H9 (cell line): ENCODE results near the gene C6orf136. TPM values are rescaled to one million over a fixed set of nuclear protein-coding genes. Genes with fewer than 3 reads are reported as not detected.
A peak's percentile ranks its signal among the peaks of the same experiment; 100 is the strongest.

Source experiments
- DNase-seq: peaks from one replicate; pipeline ENCODE4 v3.0.0-alpha.2; 2017
- H2AFZ ChIP-seq: one replicate; pipeline ENCODE4 v1.6.1; 2013; ENCODE audit warnings: mild to moderate bottlenecking, low read length, control low read depth, moderate library complexity
- H2AK5ac ChIP-seq: 2 replicates; pipeline ENCODE4 v1.6.1; 2013; ENCODE audit warnings: low read length, control low read depth, mixed read lengths; ENCODE audit not compliant: insufficient read length
- H2BK120ac ChIP-seq: one replicate; pipeline ENCODE4 v1.6.1; 2013; ENCODE audit warnings: low read depth, mild to moderate bottlenecking, low read length, control low read depth, inconsistent platforms; ENCODE audit not compliant: poor library complexity, severe bottlenecking
- H2BK12ac ChIP-seq: 2 replicates; pipeline ENCODE4 v1.6.1; 2013; ENCODE audit warnings: low read length, control low read depth, mixed read lengths, low read depth; ENCODE audit not compliant: insufficient read length
- H2BK15ac ChIP-seq: 2 replicates; pipeline ENCODE4 v1.6.1; 2013; ENCODE audit warnings: low read depth, low read length, control low read depth
- H2BK20ac ChIP-seq: one replicate; pipeline ENCODE4 v1.6.1; 2013; ENCODE audit warnings: low read depth, mild to moderate bottlenecking, low read length, control low read depth, inconsistent platforms; ENCODE audit not compliant: poor library complexity, severe bottlenecking
- H2BK5ac ChIP-seq: 2 replicates; pipeline ENCODE4 v1.6.1; 2013; ENCODE audit warnings: low read length, control low read depth, mixed read lengths; ENCODE audit not compliant: insufficient read length
- H3K14ac ChIP-seq: 2 replicates; pipeline ENCODE4 v1.6.1; 2013; ENCODE audit warnings: low read length, control low read depth; ENCODE audit not compliant: insufficient read depth
- H3K18ac ChIP-seq: 2 replicates; pipeline ENCODE4 v1.6.1; 2013; ENCODE audit warnings: low read depth, mild to moderate bottlenecking, mixed read lengths, low read length, control low read depth; ENCODE audit not compliant: insufficient read length
- H3K23ac ChIP-seq: 2 replicates; pipeline ENCODE4 v1.6.1; 2013; ENCODE audit warnings: low read length, control low read depth, mixed read lengths, low read depth; ENCODE audit not compliant: insufficient read length
- H3K23me2 ChIP-seq: 2 replicates; pipeline ENCODE4 v1.6.1; 2013; ENCODE audit warnings: low read depth, mild to moderate bottlenecking, mixed read lengths, low read length, control low read depth; ENCODE audit not compliant: insufficient read length, poor library complexity, severe bottlenecking
- H3K27ac ChIP-seq: 2 replicates; pipeline ENCODE4 v1.5.1; 2013; ENCODE audit warnings: low read length, control low read depth, mixed read lengths, low read depth; ENCODE audit not compliant: insufficient read length
- H3K27me3 ChIP-seq: 2 replicates; pipeline ENCODE4 v1.6.1; 2013; ENCODE audit warnings: low read length, control low read depth, inconsistent platforms; ENCODE audit not compliant: insufficient read depth
- H3K4ac ChIP-seq: 2 replicates; pipeline ENCODE4 v1.6.1; 2013; ENCODE audit warnings: low read depth, mild to moderate bottlenecking, control low read depth, inconsistent platforms, low read length, moderate library complexity
- H3K4me1 ChIP-seq: 2 replicates; pipeline ENCODE4 v1.6.1; 2013; ENCODE audit warnings: low read length, control low read depth, inconsistent platforms; ENCODE audit not compliant: insufficient read depth
- H3K4me2 ChIP-seq: 2 replicates; pipeline ENCODE4 v1.6.1; 2013; ENCODE audit warnings: low read length, control low read depth, mixed read lengths; ENCODE audit not compliant: insufficient read length, insufficient read depth
- H3K56ac ChIP-seq: 2 replicates; pipeline ENCODE4 v1.6.1; 2013; ENCODE audit warnings: low read depth, mild to moderate bottlenecking, mixed read lengths, low read length, control low read depth; ENCODE audit not compliant: insufficient read length
- H3K79me1 ChIP-seq: 2 replicates; pipeline ENCODE4 v1.6.1; 2013; ENCODE audit warnings: low read depth, mild to moderate bottlenecking, moderate library complexity, low read length, control low read depth, inconsistent platforms; ENCODE audit not compliant: insufficient read depth, poor library complexity, severe bottlenecking
- H3K79me2 ChIP-seq: 2 replicates; pipeline ENCODE4 v1.6.1; 2013; ENCODE audit warnings: low read length, control low read depth, inconsistent platforms; ENCODE audit not compliant: insufficient read depth
- H3K9ac ChIP-seq: 2 replicates; pipeline ENCODE4 v1.6.1; 2013; ENCODE audit warnings: low read length, control low read depth, mixed read lengths; ENCODE audit not compliant: insufficient read length; ENCODE audit errors: extremely low read depth
- H3K9me3 ChIP-seq: one replicate; pipeline ENCODE4 v1.6.1; 2013; ENCODE audit warnings: low read depth, low read length, inconsistent platforms; ENCODE audit not compliant: control insufficient read depth
- H3T11ph ChIP-seq: one replicate; pipeline ENCODE4 v1.6.1; 2013; ENCODE audit warnings: mild to moderate bottlenecking, low read length, control low read depth, inconsistent platforms
- H4K20me1 ChIP-seq: one replicate; pipeline ENCODE4 v1.6.1; 2013; ENCODE audit not compliant: control insufficient read depth, insufficient read length, insufficient read depth
- H4K5ac ChIP-seq: 2 replicates; pipeline ENCODE4 v1.6.1; 2013; ENCODE audit warnings: low read depth, mild to moderate bottlenecking, mixed read lengths, low read length, control low read depth; ENCODE audit not compliant: insufficient read length
- H4K8ac ChIP-seq: replicated peaks from 2 replicates; pipeline ENCODE4 v1.6.1; 2013; ENCODE audit warnings: low read length, control low read depth, mixed read lengths, low read depth; ENCODE audit not compliant: insufficient read length
- H4K91ac ChIP-seq: 2 replicates; pipeline ENCODE4 v1.6.1; 2013; ENCODE audit warnings: low read depth, mild to moderate bottlenecking, moderate library complexity, mixed read lengths, low read length, control low read depth; ENCODE audit not compliant: insufficient read length
- H3K27ac Mint-ChIP-seq, 3 experiments: 2 replicates in 2 of 3; 3 replicates in 1 of 3; pipeline ENCODE4 v1.8.0; 2020 to 2021; ENCODE audit warnings: mixed read lengths in 3 of 3, mild to moderate bottlenecking in 1 of 3, moderate library complexity in 1 of 3
- H3K27me3 Mint-ChIP-seq: 2 replicates; pipeline ENCODE4 v1.8.0; 2021; ENCODE audit warnings: low read depth, mild to moderate bottlenecking, moderate library complexity, mixed read lengths
- H3K36me3 Mint-ChIP-seq, 3 experiments: 2 replicates in 2 of 3; 3 replicates in 1 of 3; pipeline ENCODE4 v1.8.0; 2020 to 2021; ENCODE audit warnings: low read depth in 3 of 3, mixed read lengths in 3 of 3; ENCODE audit not compliant: insufficient read depth in 1 of 3
- H3K4me1 Mint-ChIP-seq, 2 experiments: 2 replicates each; pipeline ENCODE4 v1.8.0; 2020; ENCODE audit warnings: mixed read lengths in 2 of 2
- H3K4me3 Mint-ChIP-seq, 2 experiments: 2 replicates in 1 of 2; 3 replicates in 1 of 2; pipeline ENCODE4 v1.8.0; 2020 to 2021; ENCODE audit warnings: mild to moderate bottlenecking in 2 of 2, mixed read lengths in 2 of 2, moderate library complexity in 1 of 2
- H3K9me3 Mint-ChIP-seq, 2 experiments: 2 replicates in 1 of 2; 3 replicates in 1 of 2; pipeline ENCODE4 v1.8.0; 2020; ENCODE audit warnings: mild to moderate bottlenecking in 2 of 2, mixed read lengths in 2 of 2, moderate library complexity in 1 of 2
- CTCF ChIP-seq: fragments of 200-600 bp; sonication (generic); conservative IDR thresholded peaks from 3 replicates; pipeline ENCODE4 v1.8.0; 2021; ENCODE audit warnings: antibody characterized with exemption, mild to moderate bottlenecking
- WGBS: extraction: QIAGEN DNeasy Blood & Tissue Kit; methylation state at CpG from one replicate; pipeline ENCODE4 v1.1.7; 2013; ENCODE audit warnings: missing lambda C conversion rate, low lambda C conversion rate, mixed read lengths; ENCODE audit not compliant: insufficient read length; ENCODE audit errors: extremely low coverage; 5-methylcytosine and 5-hydroxymethylcytosine counted together
- total RNA-seq: library from RNA; stranded (reverse); gene quantifications from 2 replicates; pipeline ENCODE4 v1.2.1, GENCODE V29; 2021

The C6orf136 gene
- total RNA-seq, 1 experiment from 2014 or later: 22.2 TPM

DNA sequence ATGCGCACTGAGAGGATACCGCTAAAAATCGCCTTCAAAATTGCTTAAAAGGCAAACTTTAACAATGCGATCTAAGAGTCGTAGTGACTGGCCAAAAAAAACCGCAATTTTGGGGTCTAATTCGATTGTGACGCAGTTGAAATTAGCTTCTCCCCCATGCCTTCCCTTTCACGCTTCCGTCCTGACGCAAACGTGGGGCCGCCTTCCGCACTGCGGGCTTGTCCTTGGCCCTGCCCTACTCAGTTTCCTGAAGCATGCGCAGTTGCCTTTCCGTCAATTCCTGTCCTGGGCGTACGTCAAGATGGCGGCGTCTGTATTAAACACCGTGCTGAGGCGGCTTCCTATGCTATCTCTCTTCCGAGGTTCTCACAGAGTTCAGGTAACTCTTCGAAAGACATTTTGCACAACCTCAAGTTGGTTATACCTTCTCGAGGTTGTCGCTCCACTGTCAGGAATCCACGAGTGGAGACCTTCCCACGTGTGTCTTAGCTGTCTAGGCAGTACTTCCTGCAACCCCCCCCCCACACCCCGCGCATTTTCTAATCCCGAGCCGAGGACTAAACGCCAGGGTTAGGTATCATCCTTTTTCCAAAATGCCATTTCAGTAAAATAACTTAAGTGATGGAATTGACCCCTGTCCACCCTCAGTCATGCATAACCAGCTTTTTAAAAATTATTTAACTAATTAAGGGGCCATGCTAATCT is 29.2 kb upstream of the C6orf136 start, which contains the start of gene MRPS18B:
MRPS18B (plus strand) TSS at position 276 of the 705 bp plus-strand sequence; CDS start at position 302, 26 bp downstream.
- H2BK20ac ChIP-seq: no peak within 1 kb of the TSS
- TF ChIP-seq CTCF: no peak
- Mint-ChIP-seq H3K9me3 (peaks cover 8 to 12% of the 10 kb centered on the region in 2 experiments; a peak in 3 of 5 replicates), H3K4me3 (peak within 1 kb of the TSS; percentile 92 to 97), H3K27ac (peak within 1 kb of the TSS; percentile 99 to 100 (median 100)), H3K36me3 (peaks cover 38 to 64% (median 56%) of the 10 kb centered on the region in 3 experiments), H3K4me1 (peaks cover 25 to 28% of the 10 kb centered on the region in 2 experiments), H3K27me3 (no peaks in the 10 kb centered on the region; the same call in 1 of the 2 replicates)
- H2AFZ ChIP-seq: no peak within 1 kb of the TSS
- peak within 1 kb of the TSS; percentile 89 for H3K4me2 ChIP-seq
- peak; percentile 96 for DNase-seq
- H3K23ac ChIP-seq: no peak within 1 kb of the TSS
- H4K8ac ChIP-seq: no peak within 1 kb of the TSS
- H3T11ph ChIP-seq: no peak within 1 kb of the TSS
- H4K5ac ChIP-seq: peak within 1 kb of the TSS; percentile 63
- H3K9ac ChIP-seq: peak within 1 kb of the TSS; percentile 99
- peak within 1 kb of the TSS; percentile 87 for H3K18ac ChIP-seq
- H2BK12ac ChIP-seq: no peak within 1 kb of the TSS
- peaks cover 4% of the 10 kb centered on the region; the same call in 1 of the 2 replicates for H3K4me1 ChIP-seq
- H3K27me3 ChIP-seq: no peaks in the 10 kb centered on the region
- H3K23me2 ChIP-seq: peaks cover 21% of the 10 kb centered on the region
- H2BK120ac ChIP-seq: no peak within 1 kb of the TSS
- H2BK5ac ChIP-seq: peak within 1 kb of the TSS; percentile 59
- no peak within 1 kb of the TSS; the same call in 1 of the 2 replicates for H2BK15ac ChIP-seq
- peak within 1 kb of the TSS; percentile 90 for H3K27ac ChIP-seq
- no CpG with 5 or more reads among the region's 34 CpGs for WGBS
- H4K20me1 ChIP-seq: no peaks in the 10 kb centered on the region
- peak within 1 kb of the TSS; percentile 83 for H3K14ac ChIP-seq
- no peaks in the 10 kb centered on the region for H3K9me3 ChIP-seq
- peaks cover 2% of the 10 kb centered on the region; the same call in 1 of the 2 replicates for H3K79me2 ChIP-seq
- H3K4ac ChIP-seq: no peak within 1 kb of the TSS; the same call in 1 of the 2 replicates
- peaks cover 4% of the 10 kb centered on the region for H3K79me1 ChIP-seq
- no peak within 1 kb of the TSS for H2AK5ac ChIP-seq
- no peak within 1 kb of the TSS for H4K91ac ChIP-seq
- peak within 1 kb of the TSS; percentile 95 for H3K56ac ChIP-seq
